Measurements from ENCODE around the gene TMCO4. TPM values are rescaled to one million over a fixed set of nuclear protein-coding genes. Genes with fewer than 3 reads are reported as not detected.

Gene TMCO4
- polyA plus RNA-seq, 1 experiment, result 10.1 TPM

DNA sequence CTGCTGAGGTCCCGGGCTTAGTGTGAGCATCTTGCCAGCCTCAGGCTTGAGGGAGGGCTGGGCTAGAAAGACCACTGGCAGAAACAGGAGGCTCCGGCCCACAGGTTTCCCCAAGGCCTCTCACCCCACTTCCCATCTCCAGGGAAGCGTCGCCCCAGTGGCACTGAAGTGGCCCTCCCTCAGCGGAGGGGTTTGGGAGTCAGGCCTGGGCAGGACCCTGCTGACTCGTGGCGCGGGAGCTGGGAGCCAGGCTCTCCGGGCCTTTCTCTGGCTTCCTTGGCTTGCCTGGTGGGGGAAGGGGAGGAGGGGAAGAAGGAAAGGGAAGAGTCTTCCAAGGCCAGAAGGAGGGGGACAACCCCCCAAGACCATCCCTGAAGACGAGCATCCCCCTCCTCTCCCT is 142.2 kb downstream of the TMCO4 start:
- CTCF ChIA-PET, result interaction anchor here (0.6 kb wide), 1 partner anchor 330 kb away, joined by 4 read pairs; no protein-coding TSS in a partner anchor
- no peak for TF ChIP-seq CTCF (IDR thresholded peaks at IDR 0.05; ENCODE audit: low read depth, low read length)
- DNase-seq (ENCODE audit: low read depth, low spot score), result no peak
- no peak overlapping the region for H3K27ac ChIP-seq (ENCODE audit: low read depth, low read length)
- H3K4me3 ChIP-seq (ENCODE audit: low read depth, low read length), result no peak overlapping the region
- H3K27me3 ChIP-seq (ENCODE audit: control insufficient read depth, insufficient read depth, low read length), result peaks cover 5% of the 10 kb centered on the region
- POLR2A ChIA-PET, result no interaction called here
- H3K9me3 ChIP-seq (ENCODE audit: control insufficient read depth, insufficient read depth, low read length), result no peaks in the 10 kb centered on the region

DNA sequence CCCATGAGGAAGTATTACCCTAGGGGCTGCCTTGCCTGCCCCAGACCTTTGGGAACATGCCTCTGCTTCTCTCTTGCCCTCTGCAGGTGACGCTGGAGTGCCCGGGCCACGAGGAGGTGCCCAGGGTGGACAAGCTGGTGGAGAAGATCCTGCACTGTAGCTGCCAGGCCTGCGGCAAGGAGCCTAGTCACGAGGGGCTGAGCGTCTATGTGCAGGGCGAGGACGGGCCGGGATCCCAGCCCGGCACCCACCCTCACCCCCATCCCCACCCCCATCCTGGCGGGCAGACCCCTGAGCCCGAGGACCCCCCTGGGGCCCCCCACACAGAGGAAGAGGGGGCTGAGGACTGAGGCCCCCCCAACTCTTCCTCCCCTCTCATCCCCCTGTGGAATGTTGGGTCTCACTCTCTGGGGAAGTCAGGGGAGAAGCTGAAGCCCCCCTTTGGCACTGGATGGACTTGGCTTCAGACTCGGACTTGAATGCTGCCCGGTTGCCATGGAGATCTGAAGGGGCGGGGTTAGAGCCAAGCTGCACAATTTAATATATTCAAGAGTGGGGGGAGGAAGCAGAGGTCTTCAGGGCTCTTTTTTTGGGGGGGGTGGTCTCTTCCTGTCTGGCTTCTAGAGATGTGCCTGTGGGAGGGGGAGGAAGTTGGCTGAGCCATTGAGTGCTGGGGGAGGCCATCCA is 142.8 kb downstream of the TMCO4 start:
- Histone ChIP-seq H3K27me3 (ENCODE audit: control insufficient read depth, insufficient read depth, low read length) (peaks cover 2% of the 10 kb centered on the region), H3K9me3 (ENCODE audit: control insufficient read depth, insufficient read depth, low read length) (no peaks in the 10 kb centered on the region), H3K4me3 (ENCODE audit: low read depth, low read length) (no peak overlapping the region), H3K27ac (ENCODE audit: low read depth, low read length) (no peak overlapping the region)
- CTCF ChIA-PET, result interaction anchor here (0.6 kb wide), 1 partner anchor 329 kb away, joined by 4 read pairs; no protein-coding TSS in a partner anchor
- POLR2A ChIA-PET, result no interaction called here
- no peak for TF ChIP-seq CTCF (IDR thresholded peaks at IDR 0.05; ENCODE audit: low read depth, low read length)
- no peak for DNase-seq (ENCODE audit: low read depth, low spot score)

DNA sequence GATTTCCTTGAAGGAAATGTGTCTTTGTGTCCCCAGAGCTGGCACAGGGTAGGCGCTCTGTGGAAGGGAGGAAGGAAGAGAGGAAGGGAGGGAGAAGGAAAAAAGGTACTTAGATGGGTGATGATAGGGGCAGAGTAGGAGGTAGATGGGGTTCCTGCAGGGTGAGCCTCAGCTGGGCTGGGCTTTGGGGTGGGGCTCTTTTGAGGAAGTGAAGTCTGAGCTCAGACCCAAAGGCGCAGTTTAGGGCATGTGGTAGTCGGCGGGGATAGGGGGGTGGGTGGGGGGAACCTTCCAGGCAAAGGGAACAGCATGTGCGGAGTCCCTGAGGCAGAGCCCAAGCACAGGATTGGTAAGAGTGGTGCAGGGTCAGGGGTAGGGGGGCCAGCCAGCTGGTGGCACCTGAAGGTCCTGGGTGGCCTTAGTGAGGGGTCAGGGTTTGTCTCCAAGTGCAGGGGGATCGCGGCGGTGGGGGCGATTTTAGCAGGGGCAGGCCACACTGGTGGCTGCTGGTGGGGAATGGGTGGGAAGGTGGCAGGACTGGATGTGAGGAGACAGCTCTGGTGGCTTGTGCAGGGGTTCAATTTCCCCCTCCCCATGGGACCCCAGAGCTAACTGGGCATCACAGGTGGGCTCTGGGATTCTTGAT is 143.5 kb downstream of the TMCO4 start:
- CTCF ChIA-PET, result no interaction called here

DNA sequence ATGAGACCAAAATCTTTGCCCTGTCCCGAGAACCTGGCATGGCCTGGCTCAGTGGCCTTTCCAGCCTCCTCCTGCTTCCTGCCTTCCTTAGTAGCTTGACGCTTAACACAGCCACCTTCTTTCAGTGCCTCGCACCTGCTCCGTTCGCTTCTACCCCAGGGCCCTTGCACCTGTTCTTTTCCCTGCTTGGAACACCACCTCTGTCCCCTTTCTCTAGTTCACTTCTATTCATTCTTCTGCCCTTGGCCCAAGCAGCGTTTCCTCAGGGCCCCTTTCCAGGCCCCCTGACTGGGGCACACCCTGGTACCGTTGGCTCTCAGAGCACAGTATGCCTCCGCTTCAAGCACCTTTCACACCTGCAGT is 144.0 kb downstream of the TMCO4 start:
- Histone ChIP-seq H3K9me3 (ENCODE audit: control insufficient read depth, insufficient read depth, low read length) (no peaks in the 10 kb centered on the region), H3K27ac (ENCODE audit: low read depth, low read length) (no peak overlapping the region), H3K4me3 (ENCODE audit: low read depth, low read length) (no peak overlapping the region), H3K27me3 (ENCODE audit: control insufficient read depth, insufficient read depth, low read length) (peaks cover under 1% of the 10 kb centered on the region)
- DNase-seq (ENCODE audit: low read depth, low spot score), result no peak
- POLR2A ChIA-PET, result no interaction called here
- CTCF ChIA-PET, result no interaction called here
- no peak for TF ChIP-seq CTCF (IDR thresholded peaks at IDR 0.05; ENCODE audit: low read depth, low read length)

More for the DNA sequence above, 143.5 kb downstream of the TMCO4 start:
- no peak overlapping the region for H3K4me3 ChIP-seq (ENCODE audit: low read depth, low read length)
- H3K27me3 ChIP-seq (ENCODE audit: control insufficient read depth, insufficient read depth, low read length), result peaks cover 2% of the 10 kb centered on the region
- H3K27ac ChIP-seq (ENCODE audit: low read depth, low read length), result no peak overlapping the region
- no peaks in the 10 kb centered on the region for H3K9me3 ChIP-seq (ENCODE audit: control insufficient read depth, insufficient read depth, low read length)
- no peak for DNase-seq (ENCODE audit: low read depth, low spot score)
- TF ChIP-seq CTCF (IDR thresholded peaks at IDR 0.05; ENCODE audit: low read depth, low read length), result no peak
- POLR2A ChIA-PET, result no interaction called here
